Measurements from ENCODE around the gene ARHGEF19. TPM values are rescaled to one million over a fixed set of nuclear protein-coding genes. Genes with fewer than 3 reads are reported as not detected.

The ARHGEF19 gene
- total and polyA plus RNA-seq, 3 experiments from 2014 or later, result 6.8 to 12.7 (median 7.8) TPM

GRCh38 chr1:16242556-16243214 lies 30.2 kb upstream of the ARHGEF19 start:
- H3K9me3 Mint-ChIP-seq, result no peaks in the 10 kb centered on the region
- H3K36me3 Mint-ChIP-seq, result peaks cover 0 to 14% (median 0%) of the 10 kb centered on the region in 3 donors
- Histone ChIP-seq H3K9me3 (ENCODE audit: low read length) (no peaks in the 10 kb centered on the region), H3K27ac (ENCODE audit: low read depth, low read length) (no peak overlapping the region), H3K4me1 (ENCODE audit: insufficient read depth, low read length) (peaks cover 7% of the 10 kb centered on the region), H3K36me3 (ENCODE audit: insufficient read depth, low read length) (no peaks in the 10 kb centered on the region), H3K27me3 (ENCODE audit: insufficient read depth, low read length, poor library complexity, severe bottlenecking) (no peaks in the 10 kb centered on the region), H3K4me3 (ENCODE audit: low read length) (no peak overlapping the region)
- H3K27me3 Mint-ChIP-seq, result no peaks in the 10 kb centered on the region
- ChIA-PET CTCF (interaction anchor here (1.4 to 2.8 kb wide), 5 partner anchors 38 to 168 kb away, joined by 3 to 17 read pairs (median 8); partner anchors contain the start of gene FAM131C), POLR2A (no interaction called here)
- no peak for DNase-seq
- no peak overlapping the region for H3K4me3 Mint-ChIP-seq
- no peak overlapping the region for H3K27ac Mint-ChIP-seq
- peaks cover 5 to 10% (median 8%) of the 10 kb centered on the region in 3 donors for H3K4me1 Mint-ChIP-seq

- ChIA-PET POLR2A (interaction anchor here (0.5 kb wide), 1 partner anchor 114 kb away, joined by 4 read pairs; no protein-coding TSS in a partner anchor), CTCF (interaction anchor here (1.5 kb wide), 1 partner anchor 36 kb away, joined by 4 read pairs; no protein-coding TSS in a partner anchor)
- peaks cover 0 to 2% of the 10 kb centered on the region in 2 donors for H3K27me3 Mint-ChIP-seq
- no peaks in the 10 kb centered on the region for H3K27me3 ChIP-seq (ENCODE audit: insufficient read depth, low read length, poor library complexity, severe bottlenecking)
- no peak overlapping the region for H3K4me3 Mint-ChIP-seq
- no peak for DNase-seq
- no peaks in the 10 kb centered on the region for H3K9me3 Mint-ChIP-seq
- peaks cover 18% of the 10 kb centered on the region for H3K4me1 ChIP-seq (ENCODE audit: insufficient read depth, low read length)
- no peak overlapping the region for H3K4me3 ChIP-seq (ENCODE audit: low read length)
- peak overlapping the region in 2 of 8 donors; percentile 52 to 77 for H3K27ac Mint-ChIP-seq
- H3K4me1 Mint-ChIP-seq, result peaks cover 13 to 24% (median 20%) of the 10 kb centered on the region in 3 donors
- no peaks in the 10 kb centered on the region for H3K36me3 ChIP-seq (ENCODE audit: insufficient read depth, low read length)
- no peak overlapping the region for H3K27ac ChIP-seq (ENCODE audit: low read depth, low read length)
- no peaks in the 10 kb centered on the region for H3K9me3 ChIP-seq (ENCODE audit: low read length)
- H3K36me3 Mint-ChIP-seq, result peaks cover 0 to 9% (median 0%) of the 10 kb centered on the region in 3 donors
Measured at GRCh38 chr1:16241221-16241708, 28.8 kb upstream of the ARHGEF19 start.

GRCh38 chr1:16239972-16240491 lies 27.6 kb upstream of the ARHGEF19 start:
- Mint-ChIP-seq H3K4me3 (peak overlapping the region in 2 of 7 donors; percentile 36 to 42), H3K9me3 (no peaks in the 10 kb centered on the region), H3K4me1 (peaks cover 21 to 33% (median 29%) of the 10 kb centered on the region in 3 donors), H3K36me3 (peaks cover 0 to 4% (median 0%) of the 10 kb centered on the region in 3 donors), H3K27ac (peak overlapping the region in 3 of 8 donors; percentile 68 to 91 (median 77)), H3K27me3 (peaks cover 0 to 2% of the 10 kb centered on the region in 2 donors)
- Histone ChIP-seq H3K27me3 (ENCODE audit: insufficient read depth, low read length, poor library complexity, severe bottlenecking) (no peaks in the 10 kb centered on the region), H3K4me3 (ENCODE audit: low read length) (no peak overlapping the region), H3K36me3 (ENCODE audit: insufficient read depth, low read length) (no peaks in the 10 kb centered on the region), H3K27ac (ENCODE audit: low read depth, low read length) (no peak overlapping the region), H3K4me1 (ENCODE audit: insufficient read depth, low read length) (peaks cover 28% of the 10 kb centered on the region), H3K9me3 (ENCODE audit: low read length) (no peaks in the 10 kb centered on the region)
- POLR2A ChIA-PET, result no interaction called here
- CTCF ChIA-PET, result no interaction called here
- DNase-seq, result no peak

GRCh38 chr1:16237343-16237830 lies 24.9 kb upstream of the ARHGEF19 start:
- CTCF ChIA-PET, result interaction anchor here (0.9 to 2.7 kb wide), 6 partner anchors 22 to 164 kb away, joined by 3 to 12 read pairs (median 3); partner anchors contain the start of gene FAM131C
- H3K9me3 ChIP-seq (ENCODE audit: low read length), result no peaks in the 10 kb centered on the region
- no peak for DNase-seq
- peak overlapping the region; percentile 91 to 99 (median 98) for H3K27ac Mint-ChIP-seq
- H3K4me3 ChIP-seq (ENCODE audit: low read length), result peak overlapping the region; percentile 98
- peaks cover 0 to 5% (median 0%) of the 10 kb centered on the region in 3 donors for H3K36me3 Mint-ChIP-seq
- peak overlapping the region; percentile 88 for H3K27ac ChIP-seq (ENCODE audit: low read depth, low read length)
- no peaks in the 10 kb centered on the region for H3K9me3 Mint-ChIP-seq
- peaks cover 0 to 2% of the 10 kb centered on the region in 2 donors for H3K27me3 Mint-ChIP-seq
- H3K4me1 ChIP-seq (ENCODE audit: insufficient read depth, low read length), result peaks cover 24% of the 10 kb centered on the region
- no peaks in the 10 kb centered on the region for H3K36me3 ChIP-seq (ENCODE audit: insufficient read depth, low read length)
- H3K27me3 ChIP-seq (ENCODE audit: insufficient read depth, low read length, poor library complexity, severe bottlenecking), result no peaks in the 10 kb centered on the region
- POLR2A ChIA-PET, result interaction anchor here (0.5 to 1.4 kb wide), 3 partner anchors 20 to 115 kb away, joined by 3 to 5 read pairs (median 5); partner anchors contain the start of gene FBXO42
- peak overlapping the region; percentile 87 to 96 (median 90) for H3K4me3 Mint-ChIP-seq
- H3K4me1 Mint-ChIP-seq, result peaks cover 17 to 31% (median 25%) of the 10 kb centered on the region in 3 donors

GRCh38 chr1:16236511-16237342 lies 24.3 kb upstream of the ARHGEF19 start, which contains the start of gene CPLANE2:
Gene CPLANE2, minus strand, starts transcription at chr1:16237183. Its CDS starts 441 bp downstream, at chr1:16236742.
- peak within 1 kb of the TSS; percentile 98 for H3K4me3 ChIP-seq (ENCODE audit: low read length)
- POLR2A ChIA-PET, result interaction anchor here (0.5 to 1.4 kb wide), 3 partner anchors 19 to 425 kb away, joined by 3 to 5 read pairs (median 4); partner anchors contain the start of gene FBXO42
- peak within 1 kb of the TSS; percentile 87 to 96 (median 90) for H3K4me3 Mint-ChIP-seq
- H3K27ac Mint-ChIP-seq, result peak within 1 kb of the TSS; percentile 91 to 99 (median 98)
- CTCF ChIA-PET, result interaction anchor here (0.9 to 2.7 kb wide), 5 partner anchors 19 to 164 kb away, joined by 3 to 12 read pairs (median 3); partner anchors contain the start of gene FAM131C
- peaks cover 17 to 31% (median 25%) of the 10 kb centered on the region in 3 donors for H3K4me1 Mint-ChIP-seq
- peaks cover 24% of the 10 kb centered on the region for H3K4me1 ChIP-seq (ENCODE audit: insufficient read depth, low read length)
- H3K27ac ChIP-seq (ENCODE audit: low read depth, low read length), result peak within 1 kb of the TSS; percentile 88
- peaks cover 0 to 9% (median 0%) of the 10 kb centered on the region in 3 donors for H3K36me3 Mint-ChIP-seq
- H3K9me3 ChIP-seq (ENCODE audit: low read length), result no peaks in the 10 kb centered on the region
- no peaks in the 10 kb centered on the region for H3K27me3 ChIP-seq (ENCODE audit: insufficient read depth, low read length, poor library complexity, severe bottlenecking)
- no peaks in the 10 kb centered on the region for H3K9me3 Mint-ChIP-seq
- H3K36me3 ChIP-seq (ENCODE audit: insufficient read depth, low read length), result no peaks in the 10 kb centered on the region
- peaks cover 0 to 2% of the 10 kb centered on the region in 2 donors for H3K27me3 Mint-ChIP-seq
- DNase-seq, result peak; percentile 93 to 98 (median 96)

- peak; percentile 21 to 70 (median 44) for DNase-seq
- POLR2A ChIA-PET, result interaction anchor here (0.5 kb wide), 1 partner anchor 21 kb away, joined by 3 read pairs; no protein-coding TSS in a partner anchor
- Histone ChIP-seq H3K36me3 (ENCODE audit: insufficient read depth, low read length) (no peaks in the 10 kb centered on the region), H3K27ac (ENCODE audit: low read depth, low read length) (peak overlapping the region; percentile 88), H3K9me3 (ENCODE audit: low read length) (no peaks in the 10 kb centered on the region), H3K27me3 (ENCODE audit: insufficient read depth, low read length, poor library complexity, severe bottlenecking) (no peaks in the 10 kb centered on the region), H3K4me3 (ENCODE audit: low read length) (peak overlapping the region; percentile 98), H3K4me1 (ENCODE audit: insufficient read depth, low read length) (peaks cover 24% of the 10 kb centered on the region)
- H3K9me3 Mint-ChIP-seq, result no peaks in the 10 kb centered on the region
- H3K4me3 Mint-ChIP-seq, result peak overlapping the region; percentile 87 to 96 (median 90)
- H3K4me1 Mint-ChIP-seq, result peaks cover 17 to 31% (median 25%) of the 10 kb centered on the region in 3 donors
- H3K36me3 Mint-ChIP-seq, result peaks cover 0 to 10% (median 0%) of the 10 kb centered on the region in 3 donors
- peak overlapping the region; percentile 91 to 99 (median 98) for H3K27ac Mint-ChIP-seq
- H3K27me3 Mint-ChIP-seq, result peaks cover 0 to 2% of the 10 kb centered on the region in 2 donors
- CTCF ChIA-PET, result interaction anchor here (0.7 to 2.7 kb wide), 4 partner anchors 9 to 157 kb away, joined by 3 to 12 read pairs (median 6); no protein-coding TSS in a partner anchor
Measured at GRCh38 chr1:16235944-16236510, 23.6 kb upstream of the ARHGEF19 start.

Data from CD8-positive, alpha-beta memory T cell (primary cell).